NCI-H146 (cell line): Measurements from ENCODE around the gene NAA80.
"Not testable (repeated sequence)": the region's sequence is repeated elsewhere in the genome, so short reads cannot be mapped to it uniquely, and the experiment has no call there.

Experiments used
- DNase-seq: peaks from one replicate; lab custom pipeline; 2025; lab: John Stamatoyannopoulos, UW

NAA80 gene

DNA sequence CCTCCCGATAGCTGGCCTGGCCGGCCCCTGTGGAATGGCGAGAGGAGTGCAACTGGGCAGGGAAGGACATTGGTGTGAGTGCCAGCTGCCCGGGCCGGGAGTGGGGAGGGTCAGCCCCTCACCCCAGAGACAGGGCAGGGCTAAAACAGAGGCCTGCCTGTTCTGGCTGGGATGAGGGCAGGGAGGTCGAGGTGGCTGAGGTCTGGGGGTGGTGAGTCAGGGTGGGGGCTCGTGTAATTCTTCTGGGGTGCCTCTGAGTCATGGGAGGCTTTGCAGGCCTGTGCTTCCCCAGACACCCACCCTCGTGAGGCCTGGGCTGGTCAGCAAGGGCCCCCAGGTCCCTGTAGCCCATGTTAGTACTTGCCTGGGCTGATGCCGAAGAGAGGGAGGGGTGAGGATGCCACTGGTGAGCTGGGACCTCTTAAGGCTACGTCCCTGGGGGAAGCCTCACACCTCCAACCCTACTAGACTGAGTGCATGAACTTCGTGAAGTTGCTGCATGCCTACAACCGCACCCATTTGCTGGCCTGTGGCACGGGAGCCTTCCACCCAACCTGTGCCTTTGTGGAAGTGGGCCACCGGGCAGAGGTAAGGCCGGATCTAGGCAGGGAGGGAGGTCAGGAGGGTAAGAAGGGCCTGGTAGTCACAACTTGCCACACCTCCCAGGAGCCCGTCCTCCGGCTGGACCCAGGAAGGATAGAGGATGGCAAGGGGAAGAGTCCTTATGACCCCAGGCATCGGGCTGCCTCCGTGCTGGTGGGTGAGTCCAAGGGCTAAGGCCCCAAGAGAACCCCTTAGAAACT lies 28.6 kb downstream of the NAA80 start:
- no peak for DNase-seq

DNA sequence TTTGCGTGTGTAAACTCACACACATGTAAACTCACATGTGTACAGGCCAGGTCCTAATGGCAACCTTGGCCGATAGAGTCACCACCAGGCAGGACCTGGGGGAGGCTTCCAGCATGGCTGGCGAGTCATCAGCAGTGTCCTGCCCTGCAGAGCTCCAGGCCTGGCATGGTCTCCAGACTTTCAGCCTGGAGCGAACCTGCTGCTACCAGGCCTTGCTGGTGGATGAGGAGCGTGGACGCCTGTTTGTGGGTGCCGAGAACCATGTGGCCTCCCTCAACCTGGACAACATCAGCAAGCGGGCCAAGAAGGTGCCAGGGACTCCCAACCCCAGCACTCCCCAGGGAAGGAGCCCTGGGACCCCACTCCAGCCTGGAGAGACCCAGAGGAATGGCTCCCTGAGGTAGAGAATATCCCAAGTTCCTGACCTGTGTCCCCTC lies 29.2 kb downstream of the NAA80 start:
- no peak for DNase-seq

DNA sequence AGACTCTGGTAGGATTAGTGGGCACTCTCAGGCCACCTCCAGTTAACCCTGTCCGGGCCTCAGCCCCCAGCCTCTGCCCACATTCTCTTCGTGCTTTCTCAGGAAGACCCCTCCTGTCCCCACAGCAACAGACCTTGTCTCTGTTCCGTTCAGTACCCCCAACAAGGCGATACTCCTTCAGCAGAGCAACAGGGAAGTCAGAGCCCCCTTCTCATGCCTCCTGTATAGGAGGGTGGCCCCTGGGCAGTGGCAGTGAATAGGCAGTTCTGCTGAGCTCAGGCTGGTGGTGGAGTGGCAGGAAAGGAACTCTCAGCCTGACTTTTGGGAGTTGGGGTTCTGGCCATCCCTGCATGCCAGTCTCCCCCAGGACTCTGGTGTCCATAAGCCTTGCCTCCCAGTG lies 29.7 kb downstream of the NAA80 start:
- no peak for DNase-seq

DNA sequence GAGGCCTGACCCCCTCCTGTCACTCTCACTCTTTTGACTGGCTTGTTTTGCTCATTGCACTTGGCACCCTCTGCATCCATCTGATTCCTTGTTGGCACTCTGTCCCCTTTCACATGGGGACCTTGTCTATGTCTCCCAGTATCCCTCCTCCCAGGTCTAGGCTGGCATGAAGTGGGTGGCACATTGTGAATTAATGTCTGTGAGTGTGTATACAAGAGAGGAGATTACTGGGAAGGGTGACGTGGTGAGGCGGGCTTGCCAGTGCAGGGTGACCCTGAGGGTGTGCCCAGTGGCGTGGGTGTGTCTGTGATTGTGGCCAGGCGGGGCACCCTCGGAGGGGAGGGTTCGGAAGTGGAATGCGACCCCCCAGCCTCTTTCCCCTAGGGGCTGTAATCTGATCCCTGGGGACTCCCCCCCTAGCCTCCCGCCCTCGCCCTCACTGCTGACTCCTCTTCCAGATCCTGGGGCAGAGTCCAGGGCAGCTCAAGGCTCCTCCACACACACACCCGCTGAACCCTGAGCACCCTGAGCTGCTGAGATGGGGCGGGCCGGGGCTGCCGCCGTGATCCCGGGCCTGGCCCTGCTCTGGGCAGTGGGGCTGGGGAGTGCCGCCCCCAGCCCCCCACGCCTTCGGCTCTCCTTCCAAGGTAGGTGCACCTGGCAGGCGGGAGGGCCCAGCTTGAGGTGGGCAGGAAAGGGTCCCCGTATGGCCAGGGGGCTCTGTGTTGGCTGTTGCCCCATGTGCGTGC lies 30.3 kb downstream of the NAA80 start, which contains the start of gene SEMA3B:
TSS of gene SEMA3B (plus strand) at position 445 of the 749 bp plus-strand sequence. CDS start at position 539, 94 bp downstream.
- DNase-seq, result no peak

DNA sequence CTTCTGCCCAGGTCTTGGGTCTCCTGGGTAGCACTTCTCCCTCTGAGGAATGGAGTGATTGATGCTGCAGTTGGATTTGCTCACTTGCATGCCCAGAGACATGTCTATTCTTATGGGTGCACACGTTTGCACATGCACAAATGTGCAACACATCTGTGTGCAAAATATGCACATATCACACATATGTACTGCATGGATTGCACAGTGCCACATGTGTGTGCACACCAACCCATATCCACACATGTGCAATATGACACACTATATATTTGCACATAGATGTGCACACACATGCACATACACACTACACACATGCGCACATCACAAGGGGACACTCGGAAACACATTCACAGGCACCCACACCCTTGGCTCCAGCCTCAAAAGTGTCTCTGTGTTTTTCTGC lies 30.9 kb downstream of the NAA80 start:
- DNase-seq, result no peak

DNA sequence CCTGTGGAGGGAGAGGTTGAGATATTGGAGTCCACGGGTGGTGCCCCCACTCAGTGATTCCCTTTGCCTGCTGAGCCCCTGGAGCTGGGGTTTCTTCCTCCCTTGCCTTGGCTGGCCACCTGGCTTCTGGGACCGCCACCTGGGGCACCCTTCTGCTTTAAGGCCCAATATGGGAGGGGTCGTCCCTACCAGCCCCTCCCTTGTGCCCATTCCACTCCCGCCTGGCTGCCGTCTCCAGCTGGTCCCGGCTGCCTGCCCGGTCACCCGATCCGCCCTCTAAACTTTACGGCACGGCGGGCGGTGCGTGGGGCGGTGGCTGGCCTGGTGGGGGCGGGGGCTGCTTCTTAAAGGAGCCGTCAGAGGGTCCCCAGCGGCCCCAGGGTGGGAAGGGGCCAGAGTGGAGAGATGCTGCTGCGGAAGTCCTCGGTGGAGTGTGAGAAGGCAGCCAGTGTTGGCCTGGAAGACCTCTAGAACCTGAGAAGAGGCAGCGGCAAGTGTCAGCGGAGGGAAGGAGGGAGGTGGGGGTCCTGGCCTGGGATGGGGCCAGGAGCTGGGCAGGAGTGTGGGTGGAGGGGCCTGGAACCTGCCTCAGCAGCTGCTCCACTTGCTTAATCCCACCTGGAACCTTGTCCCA lies 31.8 kb downstream of the NAA80 start:
- DNase-seq, result peak; percentile 53

DNA sequence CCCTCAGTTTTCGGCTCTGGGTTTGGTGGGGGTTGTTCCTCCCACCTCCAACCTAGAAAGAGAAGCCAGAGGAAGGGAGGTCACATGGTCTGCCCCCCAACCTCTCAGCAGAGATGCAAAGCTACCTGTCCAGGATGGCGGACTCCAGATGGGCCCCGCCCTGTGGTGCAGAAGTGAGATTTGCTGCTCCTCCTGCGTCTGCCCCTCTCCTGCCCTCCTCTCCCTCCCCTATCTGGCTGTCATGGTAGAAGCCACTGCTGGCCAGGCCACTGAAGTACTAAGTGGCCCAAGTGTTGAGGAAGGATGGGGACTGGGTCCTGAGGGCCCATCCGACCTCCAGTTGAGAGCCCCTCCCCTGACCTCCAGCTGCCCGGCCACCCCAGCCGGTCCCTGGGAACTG lies 32.4 kb downstream of the NAA80 start:
- DNase-seq, result no peak

DNA sequence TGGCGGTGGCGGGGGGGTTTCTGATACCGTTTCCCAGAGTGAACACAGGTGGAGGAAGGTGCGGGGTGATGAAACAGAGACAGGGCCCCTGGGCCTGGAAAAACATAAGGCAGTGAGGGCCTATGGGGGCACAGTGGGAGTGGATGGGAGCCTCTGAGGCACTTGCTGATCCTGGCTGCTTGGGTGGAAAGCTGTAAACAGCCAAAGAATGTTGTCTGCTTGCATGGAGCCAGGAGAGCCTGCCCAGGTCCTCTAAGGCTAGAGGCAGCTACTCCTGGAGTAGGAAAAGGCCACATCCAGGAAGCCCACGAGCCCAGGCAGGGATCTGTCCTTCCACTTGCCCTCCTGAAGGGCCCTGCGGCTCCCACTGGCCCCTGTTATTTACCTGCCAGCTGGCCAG lies 33.2 kb downstream of the NAA80 start:
- DNase-seq, result no peak

DNA sequence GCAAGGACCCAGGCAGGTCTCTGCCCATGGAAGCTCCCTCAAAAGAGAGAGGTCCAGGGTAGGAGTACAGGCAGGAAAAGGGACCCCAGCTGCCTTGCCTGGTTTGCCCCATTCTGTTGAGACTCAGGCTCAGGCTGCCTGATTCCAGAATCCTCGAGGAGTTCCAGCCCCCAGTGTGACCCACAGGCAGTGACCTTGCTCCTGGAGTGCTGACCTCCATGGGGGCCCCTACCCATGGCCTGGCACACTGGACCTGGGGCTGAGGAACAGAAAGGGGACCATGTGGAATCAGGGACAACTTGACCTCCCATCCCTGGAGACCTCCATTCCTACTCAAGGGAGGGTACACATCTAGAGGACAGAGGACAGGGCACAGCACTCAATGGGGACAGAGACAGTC lies 33.6 kb downstream of the NAA80 start:
- no peak for DNase-seq

DNA sequence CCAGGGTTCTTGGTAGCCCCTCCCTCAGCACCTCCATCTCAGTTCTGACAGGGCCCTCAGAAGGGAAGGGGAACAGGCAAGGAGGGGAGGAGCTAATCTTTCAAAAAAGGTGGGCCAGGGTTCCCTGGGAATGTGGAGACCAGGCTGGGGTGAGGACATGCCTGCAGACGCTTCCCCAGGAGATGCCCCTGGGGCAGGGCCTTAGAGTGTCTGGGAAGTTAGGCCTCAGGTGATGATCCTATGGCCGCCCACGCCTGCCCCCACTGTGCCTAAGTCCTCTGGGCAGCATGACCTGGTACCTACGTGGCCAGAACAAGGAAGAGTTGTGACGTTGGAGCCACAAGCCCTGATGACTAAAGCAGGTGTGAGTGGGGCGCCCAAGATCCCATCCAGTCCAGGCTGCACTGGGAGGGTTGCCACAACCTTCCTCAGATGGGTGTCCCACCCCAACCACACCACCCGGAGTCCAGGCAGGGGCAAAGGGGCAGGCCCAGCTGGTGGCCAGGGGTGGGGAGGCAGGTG lies 34.2 kb downstream of the NAA80 start:
- no peak for DNase-seq

DNA sequence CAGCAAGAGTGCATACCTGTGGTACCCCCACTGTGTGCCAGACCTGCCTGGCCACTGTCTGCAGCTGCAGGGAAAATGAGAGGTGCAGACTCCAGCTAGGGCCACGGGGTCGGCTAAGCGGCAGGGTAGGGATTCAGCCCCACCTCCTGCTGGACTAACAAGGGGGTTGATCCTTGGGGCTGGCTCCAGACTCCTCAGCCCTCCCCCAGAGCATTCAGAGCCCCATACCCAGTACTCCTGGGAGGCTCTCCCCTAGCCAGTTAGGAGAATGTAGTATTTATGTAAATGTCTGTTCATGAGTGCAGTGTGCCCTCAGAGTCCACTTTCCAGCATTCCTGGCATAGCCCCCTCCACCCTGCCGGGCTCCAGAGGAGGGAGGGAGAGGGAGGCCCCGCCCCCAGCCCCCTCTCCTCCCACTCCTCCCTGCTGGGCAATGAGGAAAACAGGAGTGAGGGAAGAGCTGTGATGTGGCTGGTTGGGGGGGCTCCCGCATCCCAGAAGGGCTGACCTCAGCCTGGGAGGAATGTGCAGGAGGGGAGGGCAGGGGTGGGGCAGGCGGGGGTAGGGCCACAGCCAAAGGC lies 34.7 kb downstream of the NAA80 start:
- DNase-seq, result peak; percentile 13

DNA sequence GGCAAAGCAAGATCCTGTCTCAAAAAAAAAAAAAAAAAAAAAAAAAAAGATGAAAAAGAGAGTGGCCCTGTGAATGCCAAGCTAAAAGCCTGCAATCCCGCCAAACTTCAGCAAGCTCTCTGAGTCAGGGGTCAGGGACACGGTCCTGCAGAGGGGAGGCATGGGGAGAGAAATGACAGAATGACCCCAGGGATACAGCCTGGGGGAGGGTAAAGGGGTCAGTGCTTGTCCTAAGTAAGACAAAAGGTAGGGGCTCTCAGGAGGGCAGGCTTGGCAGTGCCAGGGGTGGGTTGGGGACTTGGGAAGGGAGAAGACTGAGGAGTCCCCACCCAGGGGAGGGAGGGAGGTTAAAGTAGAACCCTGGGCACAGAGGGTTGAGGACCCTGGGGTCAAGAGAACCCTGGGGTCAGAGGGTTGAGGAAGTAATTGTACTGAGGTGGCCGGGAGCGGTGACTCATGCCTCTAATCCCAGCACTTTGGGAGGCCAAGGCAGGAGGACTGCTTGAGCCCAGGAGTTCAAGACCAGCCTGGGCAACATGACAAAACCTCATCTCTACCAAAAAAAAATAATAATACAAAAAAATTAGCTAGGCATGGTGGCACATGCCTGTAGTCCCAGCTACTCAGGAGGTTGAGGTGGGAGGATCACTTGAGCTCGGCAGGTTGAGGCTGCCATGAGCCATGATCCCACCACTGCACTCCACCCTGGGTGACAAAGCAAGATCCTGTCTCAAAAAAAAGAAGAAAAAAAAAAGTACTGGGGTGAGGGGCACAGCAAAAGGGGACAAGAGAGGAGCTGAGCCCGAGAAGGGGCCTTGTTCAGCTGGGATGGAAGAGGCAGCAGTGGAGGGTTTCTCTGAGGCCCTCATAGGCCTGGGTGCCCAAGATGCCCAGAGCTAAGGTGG lies 35.5 kb downstream of the NAA80 start:
- DNase-seq, result no peak

DNA sequence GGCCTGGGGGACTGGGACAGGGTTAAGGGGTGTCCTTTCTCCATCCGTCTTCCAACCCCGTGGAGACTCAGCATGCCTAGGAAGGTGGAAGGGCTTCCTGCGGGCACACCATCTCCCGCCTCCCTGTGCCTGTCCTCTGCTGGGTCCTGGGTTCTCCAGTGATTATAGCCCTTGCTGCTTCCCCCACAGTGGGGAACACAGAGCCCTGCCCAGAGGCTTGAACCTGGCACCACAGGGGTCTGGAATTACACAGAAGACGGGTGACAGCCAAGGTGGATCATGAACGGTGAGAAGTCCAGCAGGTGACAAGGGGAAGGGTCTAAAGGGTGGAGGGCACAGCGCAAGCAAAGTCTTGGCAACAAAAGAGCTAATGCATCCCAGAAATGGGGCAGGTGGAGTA lies 36.4 kb downstream of the NAA80 start:
- no peak for DNase-seq

DNA sequence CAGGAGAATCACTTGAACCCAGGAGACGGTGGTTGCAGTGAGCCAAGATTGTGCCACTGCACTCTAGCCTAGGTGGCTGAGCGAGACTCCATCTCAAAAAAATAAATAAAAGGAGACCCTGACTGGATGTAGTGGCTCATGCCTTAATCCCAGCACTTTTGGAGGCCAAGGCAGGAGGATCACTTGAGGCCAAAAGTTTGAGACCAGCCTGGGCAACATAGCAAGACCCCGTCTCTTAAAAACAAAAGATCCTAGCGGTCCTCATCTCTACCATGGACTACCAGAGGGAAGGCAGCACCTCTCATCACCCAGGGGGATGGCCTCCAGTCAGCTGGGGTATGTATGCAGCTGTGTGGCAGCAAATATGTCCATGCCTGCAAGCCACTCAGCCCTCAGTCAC lies 37.0 kb downstream of the NAA80 start:
- DNase-seq, result not testable (repeated sequence)

DNA sequence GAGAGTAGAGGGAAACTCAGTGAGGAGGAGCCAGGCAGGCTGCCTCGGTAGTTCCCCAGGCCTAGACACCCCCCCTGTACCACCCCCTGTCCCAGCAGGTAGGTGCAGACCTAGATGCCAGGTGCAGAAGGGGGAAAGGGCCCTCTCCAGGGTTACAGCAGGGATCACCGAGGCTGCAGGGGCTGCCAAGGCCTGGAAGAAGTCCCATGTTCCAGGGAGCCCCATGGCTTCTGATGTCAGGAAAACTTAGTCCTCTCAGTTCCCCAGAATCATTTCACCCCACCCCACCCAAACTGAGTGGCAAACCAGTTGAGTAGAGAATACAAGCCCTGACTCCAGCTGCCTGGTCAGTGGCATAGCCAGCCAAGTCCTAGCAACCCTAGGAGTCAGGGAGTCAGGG lies 37.7 kb downstream of the NAA80 start:
- DNase-seq, result no peak

DNA sequence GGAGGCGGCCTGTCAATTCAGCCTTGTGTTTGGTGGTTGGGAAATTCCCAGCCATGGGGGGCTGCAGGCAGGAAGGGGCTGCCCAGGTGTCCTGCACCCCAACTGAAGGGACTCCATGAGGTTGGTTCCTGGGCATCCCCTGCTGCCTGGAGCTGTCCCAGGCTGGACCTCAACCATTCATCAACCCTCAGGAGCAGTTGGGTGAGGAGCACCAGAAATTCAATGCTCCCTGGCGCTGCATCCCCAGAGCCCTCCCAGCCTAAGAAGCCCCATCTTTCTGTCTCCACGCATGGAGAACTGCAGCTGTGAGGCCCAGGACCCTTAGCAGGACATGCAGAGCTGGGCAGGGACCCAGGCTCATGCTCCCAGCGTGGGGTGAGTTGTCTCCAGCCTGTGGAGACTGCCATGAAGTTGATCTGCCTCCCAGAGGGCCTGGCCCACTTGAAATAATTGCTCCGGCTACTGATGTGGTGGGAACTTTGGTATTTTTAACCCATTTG lies 38.2 kb downstream of the NAA80 start:
- DNase-seq, result no peak

DNA sequence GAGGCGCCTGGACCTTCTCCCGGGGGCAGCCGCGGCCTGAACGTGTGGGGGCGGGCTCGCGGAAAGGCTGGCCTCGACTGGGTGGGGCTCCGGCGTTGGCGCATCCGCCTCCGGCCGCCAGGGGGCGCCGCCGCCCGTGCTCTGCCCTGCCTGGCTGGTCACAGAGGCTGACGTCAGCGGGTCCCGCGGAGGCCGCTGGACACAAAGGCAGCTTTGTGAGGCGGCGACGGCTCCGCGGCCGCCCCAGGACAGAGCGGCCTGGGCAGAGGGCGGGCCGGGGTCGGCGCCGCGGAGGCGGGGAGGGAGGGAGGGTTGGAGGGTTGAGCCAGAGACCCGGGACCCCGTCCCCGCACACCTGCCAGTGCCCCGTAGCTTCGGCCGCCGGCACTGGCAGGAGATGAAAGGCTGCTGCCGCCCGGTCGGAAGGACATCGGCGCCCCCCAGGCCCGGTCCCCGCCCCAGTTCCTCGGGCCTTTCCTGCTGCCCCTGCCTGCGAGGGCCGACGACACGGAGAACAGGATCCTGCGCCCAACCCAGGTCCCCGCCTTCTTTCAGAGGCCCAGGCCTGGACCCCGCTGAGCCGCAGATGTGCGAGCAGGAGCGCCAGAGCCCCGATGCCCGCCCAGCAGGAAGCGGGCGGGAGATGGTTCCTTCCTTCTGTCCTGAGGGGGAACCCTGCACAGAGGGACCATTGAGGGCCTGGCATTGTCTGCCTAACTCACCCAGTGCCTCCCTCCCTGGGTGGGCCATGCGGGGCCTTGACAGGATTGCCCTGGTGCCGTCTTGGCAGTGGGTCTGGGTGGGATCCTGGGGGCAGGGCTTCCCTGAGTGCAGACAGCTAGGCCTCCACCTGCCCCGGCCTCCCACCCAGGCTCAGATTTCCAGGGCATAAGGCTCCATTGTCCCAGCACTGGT lies 38.9 kb downstream of the NAA80 start:
- DNase-seq, result peak; percentile 80

DNA sequence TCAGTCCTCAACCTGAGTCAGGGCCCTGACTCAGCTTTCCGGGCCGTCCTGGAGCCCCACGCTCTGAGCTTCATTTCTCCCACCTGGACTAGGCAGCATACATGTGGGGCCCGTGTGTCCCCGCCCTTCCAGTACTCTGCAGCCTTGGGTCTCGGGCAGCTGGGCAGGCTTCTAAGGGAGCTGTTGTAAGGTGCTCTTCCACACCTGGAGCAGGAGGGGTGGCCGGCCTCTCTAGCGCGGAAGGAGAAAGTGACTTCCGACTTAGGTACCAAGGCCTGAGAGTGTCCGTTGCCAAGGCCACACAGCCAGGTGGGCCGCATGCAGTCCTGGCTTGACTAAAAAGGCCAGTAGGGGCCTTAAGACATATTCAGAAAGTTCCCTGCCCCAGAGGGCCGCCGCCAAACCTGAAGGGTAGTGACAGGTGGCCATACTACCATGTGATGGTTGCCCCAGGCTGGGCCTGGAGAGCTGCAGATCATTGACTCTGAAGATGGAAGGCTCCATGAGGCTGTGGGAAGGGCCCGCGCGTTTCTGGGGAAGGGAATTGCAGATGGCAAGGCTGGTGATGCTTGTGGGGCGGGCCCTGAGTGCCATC lies 39.7 kb downstream of the NAA80 start:
- DNase-seq, result no peak

DNA sequence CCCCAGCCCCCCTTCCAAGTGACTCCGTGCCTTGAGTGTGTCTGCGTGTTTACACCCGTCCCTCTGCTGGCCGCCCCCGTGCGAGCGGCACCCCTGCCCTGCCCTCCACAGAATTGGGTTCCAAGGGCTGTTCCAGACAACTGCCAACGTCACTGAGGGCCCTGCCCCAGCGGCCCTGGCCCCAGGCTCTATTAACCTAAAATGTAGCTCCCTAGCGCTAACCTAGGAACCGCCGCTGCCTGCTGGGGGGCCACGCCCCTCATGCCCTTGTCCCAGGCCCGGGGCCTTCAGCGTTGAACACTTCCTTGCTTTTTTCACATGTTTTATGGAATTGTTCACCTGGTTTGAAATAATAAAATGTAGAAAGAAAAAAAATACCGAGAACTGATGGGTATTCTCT lies 40.2 kb downstream of the NAA80 start:
- DNase-seq, result no peak
